Neural progenitor cell (in vitro differentiated cells): ENCODE results near the gene NCKAP5. TPM values are rescaled to one million over a fixed set of nuclear protein-coding genes. Genes with fewer than 3 reads are reported as not detected.

Experiments used
- DNase-seq: peaks from one replicate; pipeline ENCODE4 v3.0.0-alpha.2; 2016; ENCODE audit warnings: low spot score
- H2AFZ ChIP-seq: fragments of 200-600 bp; sonication (generic); replicated peaks from 2 replicates; pipeline ENCODE4 v1.6.1; 2016; ENCODE audit warnings: antibody characterized with exemption
- H3F3A ChIP-seq: fragments of 200-600 bp; sonication (generic); 2 replicates; pipeline ENCODE4 v1.6.1; 2016; ENCODE audit warnings: antibody characterized with exemption, low read depth
- H3K27ac ChIP-seq: fragments of 200-600 bp; sonication (generic); 2 replicates; pipeline ENCODE4 v1.5.1; 2016; ENCODE audit warnings: mild to moderate bottlenecking
- H3K27me3 ChIP-seq: fragments of 200-600 bp; sonication (generic); 2 replicates; pipeline ENCODE4 v1.6.1; 2016; ENCODE audit warnings: mild to moderate bottlenecking, moderate library complexity
- H3K36me3 ChIP-seq: fragments of 200-600 bp; sonication (generic); 2 replicates; pipeline ENCODE4 v1.5.1; 2016
- H3K4me1 ChIP-seq: fragments of 200-600 bp; sonication (generic); 2 replicates; pipeline ENCODE4 v1.6.1; 2016; ENCODE audit warnings: mixed run types
- H3K4me2 ChIP-seq: fragments of 200-600 bp; sonication (generic); 2 replicates; pipeline ENCODE4 v1.6.1; 2016
- H3K4me3 ChIP-seq: fragments of 200-600 bp; sonication (generic); 2 replicates; pipeline ENCODE4 v1.5.1; 2016
- H3K79me2 ChIP-seq: fragments of 200-600 bp; sonication (generic); 2 replicates; pipeline ENCODE4 v1.6.1; 2016; ENCODE audit warnings: low read depth
- H3K9ac ChIP-seq: fragments of 200-600 bp; sonication (generic); 2 replicates; pipeline ENCODE4 v1.6.1; 2016
- H3K9me3 ChIP-seq: fragments of 200-600 bp; sonication (generic); 2 replicates; pipeline ENCODE4 v1.5.1; 2016; ENCODE audit warnings: low read depth
- H4K20me1 ChIP-seq: fragments of 200-600 bp; sonication (generic); 2 replicates; pipeline ENCODE4 v1.6.1; 2016; ENCODE audit warnings: low read depth
- H3K27ac Mint-ChIP-seq: 3 replicates; pipeline ENCODE4 v1.8.0; 2021; ENCODE audit warnings: mixed read lengths
- H3K27me3 Mint-ChIP-seq: 2 replicates; pipeline ENCODE4 v1.8.0; 2022; ENCODE audit warnings: low read depth, mild to moderate bottlenecking, inconsistent platforms, moderate library complexity, mixed read lengths; ENCODE audit not compliant: insufficient read depth
- H3K36me3 Mint-ChIP-seq: 3 replicates; pipeline ENCODE4 v1.8.0; 2021; ENCODE audit warnings: mixed read lengths
- H3K4me1 Mint-ChIP-seq: 3 replicates; pipeline ENCODE4 v1.8.0; 2021; ENCODE audit warnings: mixed read lengths
- H3K4me3 Mint-ChIP-seq: 3 replicates; pipeline ENCODE4 v1.8.0; 2021; ENCODE audit warnings: mild to moderate bottlenecking, moderate library complexity, mixed read lengths
- H3K9me3 Mint-ChIP-seq: 3 replicates; pipeline ENCODE4 v1.8.0; 2020; ENCODE audit warnings: mixed read lengths
- CTCF ChIP-seq: fragments of 200-600 bp; sonication (generic); IDR thresholded peaks from 2 replicates; pipeline ENCODE4 v1.5.1; 2017; ENCODE audit warnings: antibody characterized with exemption, mild to moderate bottlenecking
- EZH2 ChIP-seq: fragments of 200-600 bp; sonication (generic); IDR thresholded peaks from 2 replicates; pipeline ENCODE4 v1.6.1; 2017; ENCODE audit warnings: antibody characterized with exemption, mild to moderate bottlenecking, moderate library complexity
- EZH2phosphoT487 ChIP-seq: fragments of 200-600 bp; sonication (generic); IDR thresholded peaks from 2 replicates; pipeline ENCODE4 v1.6.1; 2017; ENCODE audit warnings: antibody characterized with exemption
- total RNA-seq: library from RNA; depleted of rRNA; stranded (reverse); fragments of >200 nt; gene quantifications from 2 replicates; pipeline ENCODE4 v1.2.3, GENCODE V29; 2015; ENCODE audit warnings: low replicate concordance

Gene NCKAP5
- total RNA-seq, 1 donor from 2014 or later: 0.47 TPM

DNA sequence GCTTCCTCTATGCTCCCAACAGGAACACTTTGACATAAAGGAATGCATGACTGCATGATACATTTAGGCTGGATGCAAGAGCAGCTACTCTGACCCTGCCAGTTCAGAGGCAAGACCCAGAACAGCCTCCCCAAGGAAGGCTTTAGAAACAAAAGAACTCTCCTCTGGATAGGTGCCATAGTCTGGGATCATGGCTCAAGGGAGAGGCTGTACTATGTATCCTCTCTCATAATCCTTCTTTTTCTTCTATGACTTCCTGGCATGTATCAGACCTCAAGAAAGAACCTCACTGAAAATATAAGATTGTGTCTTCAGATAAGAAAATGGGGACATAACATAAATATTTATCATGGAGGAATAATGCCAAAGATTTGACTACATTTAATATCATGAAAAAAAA, 704.3 kb downstream of the NCKAP5 start:
- Histone ChIP-seq H3K4me1 (no peaks in the 10 kb centered on the region), H3K9me3 (no peaks in the 10 kb centered on the region), H3K79me2 (no peaks in the 10 kb centered on the region), H3F3A (no peaks in the 10 kb centered on the region), H3K4me3 (no peak overlapping the region), H2AFZ (no peak overlapping the region), H3K9ac (no peak overlapping the region), H3K36me3 (no peaks in the 10 kb centered on the region), H3K27me3 (no peaks in the 10 kb centered on the region), H3K4me2 (no peak overlapping the region), H4K20me1 (no peaks in the 10 kb centered on the region), H3K27ac (no peak overlapping the region)
- peaks cover 2% of the 10 kb centered on the region for H3K9me3 Mint-ChIP-seq
- H3K4me3 Mint-ChIP-seq: no peak overlapping the region
- TF ChIP-seq EZH2phosphoT487 (no peak), CTCF (no peak), EZH2 (no peak)
- H3K36me3 Mint-ChIP-seq: peaks cover 5% of the 10 kb centered on the region
- DNase-seq: no peak
- no peak overlapping the region for H3K27ac Mint-ChIP-seq
- H3K4me1 Mint-ChIP-seq: peaks cover 12% of the 10 kb centered on the region
- H3K27me3 Mint-ChIP-seq: no peaks in the 10 kb centered on the region

DNA sequence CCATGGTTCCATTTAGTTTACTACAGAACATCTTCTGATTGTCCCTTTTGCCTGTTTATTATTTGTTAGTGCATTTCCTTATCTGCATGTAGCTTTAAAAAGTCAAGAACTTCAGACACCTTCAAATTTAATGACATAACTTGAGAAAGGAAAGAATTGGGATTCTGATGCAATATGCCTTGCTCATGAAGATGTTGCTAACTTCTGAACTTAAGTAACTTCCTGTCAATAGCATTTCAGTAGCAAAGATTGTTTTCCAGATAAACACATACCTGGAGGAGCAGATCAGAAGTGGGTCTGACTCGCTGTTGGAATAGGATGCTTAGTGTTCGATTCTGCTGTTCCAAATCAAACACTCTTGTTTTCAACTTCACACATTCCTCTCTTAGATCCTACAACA, 708.0 kb downstream of the NCKAP5 start:
- Histone ChIP-seq H3K27ac (no peak overlapping the region), H3K36me3 (no peaks in the 10 kb centered on the region), H2AFZ (no peak overlapping the region), H3K4me1 (peaks cover 15% of the 10 kb centered on the region), H3F3A (no peaks in the 10 kb centered on the region), H3K9ac (no peak overlapping the region), H3K9me3 (no peaks in the 10 kb centered on the region), H3K27me3 (no peaks in the 10 kb centered on the region), H3K4me2 (no peak overlapping the region), H3K79me2 (no peaks in the 10 kb centered on the region), H3K4me3 (no peak overlapping the region), H4K20me1 (no peaks in the 10 kb centered on the region)
- Mint-ChIP-seq H3K9me3 (no peaks in the 10 kb centered on the region), H3K4me3 (no peak overlapping the region), H3K4me1 (peaks cover 12% of the 10 kb centered on the region), H3K27ac (no peak overlapping the region), H3K27me3 (no peaks in the 10 kb centered on the region), H3K36me3 (no peaks in the 10 kb centered on the region)
- TF ChIP-seq CTCF (no peak), EZH2 (no peak), EZH2phosphoT487 (no peak)
- no peak for DNase-seq

- Histone ChIP-seq H3K4me1 (peaks cover 15% of the 10 kb centered on the region), H3K36me3 (no peaks in the 10 kb centered on the region), H3K27ac (no peak overlapping the region), H3K79me2 (no peaks in the 10 kb centered on the region), H4K20me1 (no peaks in the 10 kb centered on the region), H3K27me3 (no peaks in the 10 kb centered on the region), H3F3A (no peaks in the 10 kb centered on the region), H2AFZ (no peak overlapping the region), H3K9me3 (no peaks in the 10 kb centered on the region), H3K9ac (no peak overlapping the region), H3K4me2 (no peak overlapping the region), H3K4me3 (no peak overlapping the region)
- TF ChIP-seq EZH2phosphoT487 (no peak), CTCF (no peak), EZH2 (no peak)
- Mint-ChIP-seq H3K4me3 (no peak overlapping the region), H3K4me1 (peaks cover 12% of the 10 kb centered on the region), H3K27ac (no peak overlapping the region), H3K9me3 (no peaks in the 10 kb centered on the region), H3K27me3 (no peaks in the 10 kb centered on the region), H3K36me3 (no peaks in the 10 kb centered on the region)
- DNase-seq: no peak
Measured at GRCh38 chr2:132859590-132859989, 708.7 kb downstream of the NCKAP5 start.

- Histone ChIP-seq H3F3A (no peaks in the 10 kb centered on the region), H3K9me3 (no peaks in the 10 kb centered on the region), H3K27me3 (no peaks in the 10 kb centered on the region), H3K27ac (no peak overlapping the region), H3K79me2 (no peaks in the 10 kb centered on the region), H4K20me1 (no peaks in the 10 kb centered on the region), H3K9ac (no peak overlapping the region), H2AFZ (no peak overlapping the region), H3K4me2 (peak overlapping the region; percentile 21), H3K4me1 (peaks cover 15% of the 10 kb centered on the region), H3K36me3 (no peaks in the 10 kb centered on the region), H3K4me3 (no peak overlapping the region)
- DNase-seq: peak; percentile 80
- Mint-ChIP-seq H3K27ac (no peak overlapping the region), H3K27me3 (no peaks in the 10 kb centered on the region), H3K36me3 (no peaks in the 10 kb centered on the region), H3K9me3 (no peaks in the 10 kb centered on the region), H3K4me1 (peaks cover 15% of the 10 kb centered on the region), H3K4me3 (no peak overlapping the region)
- peak; percentile 55 for TF ChIP-seq EZH2phosphoT487
- TF ChIP-seq EZH2: no peak
Measured at GRCh38 chr2:132857319-132857718, 710.9 kb downstream of the NCKAP5 start.
